ENCODE results near the gene TM2D1. TPM values are rescaled to one million over a fixed set of nuclear protein-coding genes. Genes with fewer than 3 reads are reported as not detected.

The TM2D1 gene
- total RNA-seq = 32.3 and 32.6 TPM in 2 replicates

- DNase-seq (ENCODE audit: low spot score) = peak; percentile 84
- Mint-ChIP-seq H3K36me3 (ENCODE audit: low read depth) (peaks cover 17% of the 10 kb centered on the region), H3K4me1 (ENCODE audit: low read depth) (peaks cover 14% of the 10 kb centered on the region), H3K9me3 (no peaks in the 10 kb centered on the region), H3K4me3 (ENCODE audit: low read depth) (peak within 1 kb of the TSS; percentile 89), H3K27me3 (ENCODE audit: low read depth) (no peaks in the 10 kb centered on the region), H3K27ac (peak within 1 kb of the TSS; percentile 92)
- intact Hi-C loops (cut with micrococcal nuclease) = loop anchor here (2.0 to 10.0 kb wide), 6 partner anchors 18 to 1057 kb away; partner anchors contain the start of genes ATG4C, PATJ and USP1
Observed at GRCh38 chr1:61724813-61725694, at the start of gene TM2D1. Gene TM2D1 (minus strand): TSS chr1:61725141. CDS start chr1:61725120, 21 bp downstream.

- no peak for DNase-seq (ENCODE audit: low spot score)
Observed at GRCh38 chr1:61770131-61770530, 45.2 kb upstream of the TM2D1 start.

GRCh38 chr1:61757950-61758349 is 33.0 kb upstream of the TM2D1 start:
- no peak for DNase-seq (ENCODE audit: low spot score)
- peaks cover 4% of the 10 kb centered on the region for H3K4me1 Mint-ChIP-seq (ENCODE audit: low read depth)
- no peak overlapping the region for H3K27ac Mint-ChIP-seq
- H3K36me3 Mint-ChIP-seq (ENCODE audit: low read depth) = no peaks in the 10 kb centered on the region
- H3K4me3 Mint-ChIP-seq (ENCODE audit: low read depth) = no peak overlapping the region
- H3K9me3 Mint-ChIP-seq = no peaks in the 10 kb centered on the region
- H3K27me3 Mint-ChIP-seq (ENCODE audit: low read depth) = no peaks in the 10 kb centered on the region
- intact Hi-C loops (cut with micrococcal nuclease) = no loop called here

More at GRCh38 chr1:61770131-61770530, 45.2 kb upstream of the TM2D1 start:
- H3K27ac Mint-ChIP-seq = no peak overlapping the region
- no peaks in the 10 kb centered on the region for H3K27me3 Mint-ChIP-seq (ENCODE audit: low read depth)
- intact Hi-C loops (cut with micrococcal nuclease) = no loop called here
- no peaks in the 10 kb centered on the region for H3K36me3 Mint-ChIP-seq (ENCODE audit: low read depth)
- H3K4me3 Mint-ChIP-seq (ENCODE audit: low read depth) = no peak overlapping the region
- no peaks in the 10 kb centered on the region for H3K9me3 Mint-ChIP-seq
- no peaks in the 10 kb centered on the region for H3K4me1 Mint-ChIP-seq (ENCODE audit: low read depth)

GRCh38 chr1:61756773-61757172 is 31.8 kb upstream of the TM2D1 start:
- Mint-ChIP-seq H3K27me3 (ENCODE audit: low read depth) (no peaks in the 10 kb centered on the region), H3K9me3 (no peaks in the 10 kb centered on the region), H3K36me3 (ENCODE audit: low read depth) (no peaks in the 10 kb centered on the region), H3K4me1 (ENCODE audit: low read depth) (peaks cover 4% of the 10 kb centered on the region), H3K4me3 (ENCODE audit: low read depth) (no peak overlapping the region), H3K27ac (no peak overlapping the region)
- no peak for DNase-seq (ENCODE audit: low spot score)
- intact Hi-C loops (cut with micrococcal nuclease) = no loop called here

- no peak overlapping the region for H3K27ac Mint-ChIP-seq
- no peaks in the 10 kb centered on the region for H3K27me3 Mint-ChIP-seq (ENCODE audit: low read depth)
- peaks cover 4% of the 10 kb centered on the region for H3K4me1 Mint-ChIP-seq (ENCODE audit: low read depth)
- H3K36me3 Mint-ChIP-seq (ENCODE audit: low read depth) = no peaks in the 10 kb centered on the region
- no peaks in the 10 kb centered on the region for H3K9me3 Mint-ChIP-seq
- no peak overlapping the region for H3K4me3 Mint-ChIP-seq (ENCODE audit: low read depth)
- no peak for DNase-seq (ENCODE audit: low spot score)
- intact Hi-C loops (cut with micrococcal nuclease) = no loop called here
Observed at GRCh38 chr1:61754545-61754944, 29.6 kb upstream of the TM2D1 start.

- Mint-ChIP-seq H3K27me3 (ENCODE audit: low read depth) (no peaks in the 10 kb centered on the region), H3K27ac (no peak overlapping the region), H3K4me1 (ENCODE audit: low read depth) (peaks cover 4% of the 10 kb centered on the region), H3K9me3 (no peaks in the 10 kb centered on the region), H3K36me3 (ENCODE audit: low read depth) (no peaks in the 10 kb centered on the region), H3K4me3 (ENCODE audit: low read depth) (no peak overlapping the region)
- DNase-seq (ENCODE audit: low spot score) = no peak
- intact Hi-C loops (cut with micrococcal nuclease) = no loop called here
Observed at GRCh38 chr1:61753998-61754508, 29.1 kb upstream of the TM2D1 start.

- no peak overlapping the region for H3K27ac Mint-ChIP-seq
- no peaks in the 10 kb centered on the region for H3K36me3 Mint-ChIP-seq (ENCODE audit: low read depth)
- no peaks in the 10 kb centered on the region for H3K9me3 Mint-ChIP-seq
- H3K27me3 Mint-ChIP-seq (ENCODE audit: low read depth) = no peaks in the 10 kb centered on the region
- H3K4me1 Mint-ChIP-seq (ENCODE audit: low read depth) = peaks cover 3% of the 10 kb centered on the region
- intact Hi-C loops (cut with micrococcal nuclease) = no loop called here
- no peak overlapping the region for H3K4me3 Mint-ChIP-seq (ENCODE audit: low read depth)
- DNase-seq (ENCODE audit: low spot score) = no peak
Observed at GRCh38 chr1:61752921-61753389, 28.0 kb upstream of the TM2D1 start.

GRCh38 chr1:61749574-61749973 is 24.6 kb upstream of the TM2D1 start:
- Mint-ChIP-seq H3K27ac (no peak overlapping the region), H3K4me1 (ENCODE audit: low read depth) (peaks cover 2% of the 10 kb centered on the region), H3K4me3 (ENCODE audit: low read depth) (no peak overlapping the region), H3K27me3 (ENCODE audit: low read depth) (no peaks in the 10 kb centered on the region), H3K9me3 (no peaks in the 10 kb centered on the region), H3K36me3 (ENCODE audit: low read depth) (no peaks in the 10 kb centered on the region)
- no peak for DNase-seq (ENCODE audit: low spot score)
- intact Hi-C loops (cut with micrococcal nuclease) = no loop called here

- Mint-ChIP-seq H3K27ac (no peak overlapping the region), H3K27me3 (ENCODE audit: low read depth) (peaks cover 1% of the 10 kb centered on the region), H3K9me3 (no peaks in the 10 kb centered on the region), H3K4me1 (ENCODE audit: low read depth) (peaks cover 2% of the 10 kb centered on the region), H3K36me3 (ENCODE audit: low read depth) (no peaks in the 10 kb centered on the region), H3K4me3 (ENCODE audit: low read depth) (no peak overlapping the region)
- intact Hi-C loops (cut with micrococcal nuclease) = no loop called here
- no peak for DNase-seq (ENCODE audit: low spot score)
Observed at GRCh38 chr1:61748566-61748965, 23.6 kb upstream of the TM2D1 start.

- Mint-ChIP-seq H3K27me3 (ENCODE audit: low read depth) (peaks cover 1% of the 10 kb centered on the region), H3K4me3 (ENCODE audit: low read depth) (no peak overlapping the region), H3K27ac (no peak overlapping the region), H3K4me1 (ENCODE audit: low read depth) (peaks cover 5% of the 10 kb centered on the region), H3K9me3 (no peaks in the 10 kb centered on the region), H3K36me3 (ENCODE audit: low read depth) (no peaks in the 10 kb centered on the region)
- no peak for DNase-seq (ENCODE audit: low spot score)
- intact Hi-C loops (cut with micrococcal nuclease) = no loop called here
Observed at GRCh38 chr1:61746813-61747212, 21.9 kb upstream of the TM2D1 start.

- Mint-ChIP-seq H3K27me3 (ENCODE audit: low read depth) (peaks cover 1% of the 10 kb centered on the region), H3K27ac (no peak overlapping the region), H3K36me3 (ENCODE audit: low read depth) (no peaks in the 10 kb centered on the region), H3K4me1 (ENCODE audit: low read depth) (peaks cover 11% of the 10 kb centered on the region), H3K4me3 (ENCODE audit: low read depth) (no peak overlapping the region), H3K9me3 (no peaks in the 10 kb centered on the region)
- no peak for DNase-seq (ENCODE audit: low spot score)
- intact Hi-C loops (cut with micrococcal nuclease) = loop anchor here (2.0 kb wide), 1 partner anchor 19 kb away; the partner anchor contains the start of gene TM2D1
Observed at GRCh38 chr1:61743716-61744580, 19.0 kb upstream of the TM2D1 start.

GRCh38 chr1:61743431-61743705 is 18.4 kb upstream of the TM2D1 start:
- intact Hi-C loops (cut with micrococcal nuclease) = loop anchor here (2.0 kb wide), 1 partner anchor 19 kb away; the partner anchor contains the start of gene TM2D1
- Mint-ChIP-seq H3K9me3 (no peaks in the 10 kb centered on the region), H3K27ac (no peak overlapping the region), H3K36me3 (ENCODE audit: low read depth) (no peaks in the 10 kb centered on the region), H3K27me3 (ENCODE audit: low read depth) (peaks cover 1% of the 10 kb centered on the region), H3K4me3 (ENCODE audit: low read depth) (peak overlapping the region; percentile 48), H3K4me1 (ENCODE audit: low read depth) (peaks cover 11% of the 10 kb centered on the region)
- DNase-seq (ENCODE audit: low spot score) = no peak
